Lower lobe of right lung (tissue), 2 donors: ENCODE data around the gene ECSIT. TPM values are rescaled to one million over a fixed set of nuclear protein-coding genes. Genes with fewer than 3 reads are reported as not detected.
A peak's percentile ranks its signal among the peaks of the same experiment; 100 is the strongest.
"Not testable (repeated sequence)": the region's sequence is repeated elsewhere in the genome, so short reads cannot be mapped to it uniquely, and the experiment has no call there.

Experiments
- ATAC-seq, 2 donors: fragments of 200-7000 bp; cut with Tn5 transposase; one replicate each; pipeline ENCODE4 v1.9.1; 2020 to 2022; ENCODE audit warnings: mild to moderate bottlenecking in 2 of 2, moderate library complexity in 2 of 2
- DNase-seq: peaks from one replicate; pipeline ENCODE4 v3.0.0-alpha.2; 2020
- H3K27ac ChIP-seq: fragments of 200-600 bp; one replicate; pipeline ENCODE4 v1.8.0; 2022
- H3K27me3 ChIP-seq: fragments of 200-600 bp; one replicate; pipeline ENCODE4 v1.8.0; 2022; ENCODE audit warnings: low read depth
- H3K36me3 ChIP-seq: fragments of 200-600 bp; one replicate; pipeline ENCODE4 v1.8.0; 2022; ENCODE audit warnings: mild to moderate bottlenecking
- H3K4me1 ChIP-seq: fragments of 200-600 bp; one replicate; pipeline ENCODE4 v1.8.0; 2022
- H3K4me3 ChIP-seq: fragments of 200-600 bp; one replicate; pipeline ENCODE4 v1.8.0; 2022; ENCODE audit warnings: mild to moderate bottlenecking
- H3K9me3 ChIP-seq: fragments of 200-600 bp; one replicate; pipeline ENCODE4 v1.8.0; 2022
- CTCF ChIP-seq: fragments of 200-600 bp; IDR thresholded peaks from one replicate; pipeline ENCODE4 v1.8.0; 2022; ENCODE audit warnings: antibody characterized with exemption, mild to moderate bottlenecking
- intact Hi-C: fragments of 100-400 bp; cut with DNase I; formaldehyde crosslinking; loops from one replicate; pipeline ENCODE4 v1.11.0; 2022
- long read RNA-seq: library from polyadenylated mRNA; unstranded; transcript quantifications from one replicate; pipeline ENCODE4 v2.0.0, GENCODE V29; 2021
- total RNA-seq: library from RNA; stranded (reverse); fragmentation: NEBNext Ultra II Directional; extraction: Animal tissue kit (Norgen Biotek cat#: 25700); gene quantifications from one replicate; pipeline ENCODE4 v1.2.1, GENCODE V29; 2021
- donor health status: DM: no; HTN: yes; CAD: no; lungs with severe emphysema.

Gene ECSIT
- total RNA-seq: 38.7 TPM
- long read RNA-seq, transcript ECSIT-202 (8 exons, 1,700 nt): major isoform, 72 of 98 reads
- long read RNA-seq, partial matches to known transcripts: 5 of 98 reads
- long read RNA-seq, other reads (novel, unspliced or antisense): 20 of 98 reads

GRCh38 chr19:11528551-11529341, at the start of gene ECSIT:
Gene ECSIT, minus strand, starts transcription at chr19:11529134. Its CDS starts 9,964 bp downstream, at chr19:11519170.
- intact Hi-C loops: no loop called here

GRCh38 chr19:11577451-11578257, 48.7 kb upstream of the ECSIT start, which contains the start of gene ACP5:
Gene ACP5, minus strand, starts transcription at chr19:11577645. Its CDS starts 328 bp downstream, at chr19:11577317.
- peak; percentile 63 for DNase-seq
- intact Hi-C loops: no loop called here
- Histone ChIP-seq H3K4me1 (peaks cover 61% of the 10 kb centered on the region), H3K27ac (peak within 1 kb of the TSS; percentile 82), H3K27me3 (no peaks in the 10 kb centered on the region), H3K36me3 (no peaks in the 10 kb centered on the region), H3K4me3 (peak within 1 kb of the TSS; percentile 64), H3K9me3 (no peaks in the 10 kb centered on the region)
- no peak for TF ChIP-seq CTCF
- peak in 1 of 2 donors; percentile 45 for ATAC-seq

More at GRCh38 chr19:11528551-11529341, at the start of gene ECSIT:
- Histone ChIP-seq H3K27ac (peak within 1 kb of the TSS; percentile 84), H3K4me1 (peaks cover 17% of the 10 kb centered on the region), H3K9me3 (no peaks in the 10 kb centered on the region), H3K4me3 (peak within 1 kb of the TSS; percentile 83), H3K27me3 (no peaks in the 10 kb centered on the region), H3K36me3 (peaks cover 5% of the 10 kb centered on the region)
- peak; percentile 98 for DNase-seq
- TF ChIP-seq CTCF: no peak
- ATAC-seq: peak; percentile 99

GRCh38 chr19:11576227-11576626, 47.3 kb upstream of the ECSIT start:
- Histone ChIP-seq H3K4me3 (peak overlapping the region; percentile 64), H3K4me1 (peaks cover 47% of the 10 kb centered on the region), H3K27ac (no peak overlapping the region)

GRCh38 chr19:11574689-11575088, 45.8 kb upstream of the ECSIT start:
- no peaks in the 10 kb centered on the region for H3K27me3 ChIP-seq
- no peak overlapping the region for H3K27ac ChIP-seq
- no peaks in the 10 kb centered on the region for H3K9me3 ChIP-seq
- intact Hi-C loops: no loop called here
- no peak for TF ChIP-seq CTCF
- no peaks in the 10 kb centered on the region for H3K36me3 ChIP-seq
- ATAC-seq (no peak), DNase-seq (no peak)
- peaks cover 33% of the 10 kb centered on the region for H3K4me1 ChIP-seq
- H3K4me3 ChIP-seq: no peak overlapping the region

More at GRCh38 chr19:11576227-11576626, 47.3 kb upstream of the ECSIT start:
- Histone ChIP-seq H3K36me3 (no peaks in the 10 kb centered on the region), H3K9me3 (no peaks in the 10 kb centered on the region), H3K27me3 (no peaks in the 10 kb centered on the region)
- ATAC-seq (peak in 1 of 2 donors; percentile 27), DNase-seq (peak; percentile 66)
- intact Hi-C loops: no loop called here
- TF ChIP-seq CTCF: no peak

- ATAC-seq, H3K27ac ChIP-seq, H3K27me3 ChIP-seq, H3K4me3 ChIP-seq, intact Hi-C loops, H3K9me3 ChIP-seq, DNase-seq, H3K36me3 ChIP-seq: not testable (repeated sequence)
- peaks cover 24% of the 10 kb centered on the region for H3K4me1 ChIP-seq
These were observed 44.8 kb upstream of the ECSIT start for GRCh38 chr19:11573763-11574162.

- H3K27me3 ChIP-seq, ATAC-seq, H3K36me3 ChIP-seq, intact Hi-C loops, H3K9me3 ChIP-seq, DNase-seq, H3K27ac ChIP-seq, H3K4me3 ChIP-seq: not testable (repeated sequence)
- H3K4me1 ChIP-seq: peaks cover 20% of the 10 kb centered on the region
These were observed 44.4 kb upstream of the ECSIT start for GRCh38 chr19:11573354-11573753.
